Renal cortex interstitium (tissue), 11 donors: ENCODE data around the gene ZBTB11. TPM values are rescaled to one million over a fixed set of nuclear protein-coding genes. Genes with fewer than 3 reads are reported as not detected.
"Not testable (repeated sequence)": the region's sequence is repeated elsewhere in the genome, so short reads cannot be mapped to it uniquely, and the experiment has no call there.

ENCODE experiments used
- DNase-seq, 11 donors: peaks; one replicate each; pipeline ENCODE4 v3.0.0-alpha.2; 2013; ENCODE audit warnings: low read depth in 9 of 11, low spot score in 4 of 11; ENCODE audit errors: extremely low read depth in 1 of 11
- polyA plus RNA-seq, 3 donors: library from polyadenylated mRNA; unstranded; fragments of 120-200 nt; gene quantifications; one replicate each; pipeline ENCODE4 v1.2.1, GENCODE V29; 2013; ENCODE audit not compliant: insufficient read length in 3 of 3

ZBTB11 gene
- polyA plus RNA-seq, 3 donors, result 20.5 to 24.0 (median 22.7) TPM

DNA sequence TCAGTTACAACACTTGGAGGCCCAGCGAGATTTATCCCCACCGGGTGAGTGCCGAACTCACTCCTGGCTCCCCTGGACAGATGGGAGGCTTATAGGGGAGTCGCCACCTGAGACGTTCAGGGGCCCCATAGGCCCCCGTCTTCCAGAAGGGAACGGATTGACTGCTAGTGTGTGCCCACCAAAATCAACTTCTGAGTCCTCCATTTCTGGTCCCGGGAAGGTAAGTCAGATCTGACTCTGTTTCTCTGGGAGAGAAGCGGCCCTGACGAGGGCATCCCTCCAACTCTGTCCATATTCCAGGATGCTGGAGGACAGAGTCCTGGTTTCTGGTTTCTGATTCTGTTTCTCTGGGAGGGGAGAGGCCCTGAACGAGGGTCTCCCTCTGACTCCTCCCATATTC, 44.3 kb downstream of the ZBTB11 start:
- DNase-seq, result no peak

DNA sequence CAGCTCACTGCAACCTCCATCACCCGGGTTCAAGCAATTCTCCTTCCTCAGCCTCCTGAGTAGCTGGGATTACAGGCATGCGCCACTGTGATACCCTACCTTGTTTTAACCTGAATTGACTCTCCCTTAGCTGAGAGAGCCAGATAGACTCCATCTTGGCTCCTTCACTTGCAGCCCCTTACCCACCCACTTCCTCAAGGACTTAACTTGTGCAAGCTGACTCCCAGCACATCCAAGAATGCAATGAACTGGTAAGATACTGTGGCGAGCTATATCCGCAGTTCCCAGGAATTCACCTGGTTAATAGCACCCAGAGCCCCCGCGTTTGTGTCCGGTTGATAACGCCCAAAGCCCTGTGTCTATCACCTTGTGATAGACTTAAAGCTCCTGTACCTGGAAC, 45.0 kb downstream of the ZBTB11 start:
- DNase-seq, result not testable (repeated sequence)

DNA sequence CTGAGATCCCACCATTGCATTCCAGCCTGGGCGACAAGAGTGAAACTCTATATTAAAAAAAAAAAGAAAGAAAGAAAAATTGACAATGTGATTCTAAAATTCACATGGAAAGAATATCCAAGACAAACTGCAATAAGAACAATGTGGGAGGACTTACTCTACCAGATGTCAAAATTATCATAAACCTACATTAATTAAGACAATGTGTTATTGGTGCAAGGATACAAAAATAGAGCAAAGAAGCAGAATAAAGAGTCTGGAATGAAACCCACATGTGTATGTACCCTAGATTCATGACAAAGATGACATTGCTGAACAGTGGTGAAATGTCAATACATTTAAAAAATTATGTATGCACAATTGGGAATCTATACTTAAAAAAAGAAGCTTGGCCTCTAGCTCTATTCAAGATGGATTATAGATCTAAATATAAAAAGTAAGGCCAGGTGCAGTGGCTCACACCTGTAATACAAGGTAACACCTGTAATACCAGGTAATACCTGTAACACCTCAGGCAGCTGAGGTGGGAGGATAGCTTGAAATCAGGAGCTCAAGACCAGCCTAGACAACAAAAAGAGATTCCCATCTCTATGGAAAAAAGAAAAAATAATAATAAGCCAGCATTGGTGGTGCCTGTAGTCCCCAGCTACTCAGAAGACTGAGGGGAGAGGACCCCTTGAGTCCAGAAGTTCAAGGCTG, 45.7 kb downstream of the ZBTB11 start:
- no peak for DNase-seq

DNA sequence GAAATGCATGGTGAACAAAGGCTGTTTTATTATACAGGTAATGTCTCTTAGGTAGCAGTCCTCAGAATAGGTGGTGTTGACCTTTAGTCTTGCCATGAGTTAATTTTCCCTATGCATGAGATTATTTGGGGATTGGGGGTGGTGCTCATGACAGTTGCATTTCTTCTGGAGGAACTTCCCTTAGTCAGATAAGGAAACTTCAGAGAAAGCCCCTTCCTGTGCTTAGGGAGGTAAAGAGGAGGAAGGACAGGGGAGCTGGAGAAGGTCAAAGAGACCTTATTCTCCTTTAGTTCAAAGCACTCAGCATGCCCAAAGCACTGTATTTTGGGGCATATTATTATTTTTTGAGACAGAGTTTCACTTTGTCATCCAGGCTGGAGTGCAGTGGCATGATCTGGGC, 47.7 kb downstream of the ZBTB11 start:
- no peak for DNase-seq

DNA sequence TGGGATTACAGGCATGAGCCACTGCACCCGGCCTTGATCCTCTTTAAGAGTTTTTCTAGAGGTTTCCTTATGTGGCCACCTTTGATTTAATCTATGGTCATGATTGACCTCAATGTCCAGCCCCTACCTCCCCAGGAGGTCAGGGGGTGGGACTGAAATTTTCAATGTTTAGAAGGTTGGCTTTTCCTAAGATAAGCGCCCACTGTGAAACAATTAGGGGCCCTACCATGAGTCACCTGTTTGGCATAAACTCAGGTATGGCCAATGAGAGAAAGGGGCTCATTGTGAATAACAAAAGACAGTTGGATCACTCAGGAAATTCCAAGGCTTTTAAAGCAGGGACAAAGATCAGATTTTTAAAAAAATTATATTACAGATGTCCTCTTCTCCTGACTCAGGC, 51.1 kb downstream of the ZBTB11 start:
- no peak for DNase-seq

DNA sequence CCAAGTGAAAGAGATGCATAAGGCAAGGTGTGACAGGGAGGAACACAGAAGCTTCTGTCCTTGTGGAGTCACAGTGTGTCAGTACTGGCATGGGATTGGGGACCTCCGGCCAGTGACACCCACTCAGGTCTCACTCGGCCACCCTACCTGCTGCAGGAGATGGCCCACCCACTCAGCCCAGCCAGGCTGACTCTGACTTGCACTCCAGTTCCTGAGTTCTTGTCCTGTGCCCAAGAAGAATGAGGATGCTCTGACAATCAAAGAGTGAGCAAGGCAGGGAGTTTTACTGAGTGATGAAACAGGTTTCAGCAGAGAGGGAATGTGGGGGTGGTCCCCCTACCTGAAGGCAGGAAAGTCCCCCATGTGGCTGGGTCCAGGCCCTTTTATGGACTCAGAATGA, 52.1 kb downstream of the ZBTB11 start:
- no peak for DNase-seq

DNA sequence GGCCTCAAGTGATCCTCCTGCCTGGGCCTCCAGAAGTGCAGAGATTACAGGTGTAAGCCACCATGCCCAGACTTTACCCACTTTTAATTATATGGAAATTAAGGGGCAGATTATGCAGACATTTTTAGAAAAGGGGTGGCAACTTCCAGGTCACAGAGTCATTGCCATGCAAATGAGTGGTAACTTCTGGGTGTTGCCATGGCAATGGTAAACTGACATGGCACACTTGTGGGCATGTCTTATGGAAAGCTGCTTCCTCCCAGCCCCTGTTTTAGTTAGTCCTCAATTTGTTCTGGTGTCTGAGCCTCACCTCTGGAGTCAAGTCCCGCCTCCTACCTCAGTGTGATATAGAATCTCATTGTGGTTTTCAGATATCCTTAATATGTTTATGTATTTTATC, 53.3 kb downstream of the ZBTB11 start:
- DNase-seq, result no peak

DNA sequence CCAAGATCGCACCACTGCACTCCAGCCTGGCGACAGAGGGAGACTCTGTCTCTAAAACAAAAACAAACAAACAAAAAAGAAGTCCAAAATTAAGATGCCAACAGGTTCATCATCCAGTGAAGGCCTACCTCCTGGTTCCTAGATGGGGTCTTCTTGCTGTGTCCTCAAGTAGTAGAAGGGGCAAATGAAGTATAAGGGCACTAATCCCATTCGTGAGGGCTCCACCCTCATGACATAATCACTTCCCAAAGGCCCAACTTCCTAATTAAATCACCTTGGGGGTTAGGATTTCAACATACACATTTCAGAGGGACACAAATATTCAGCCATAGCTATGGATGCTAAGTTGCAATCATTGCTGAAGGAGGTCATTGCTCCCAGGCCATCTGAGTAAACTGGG, 57.2 kb downstream of the ZBTB11 start:
- no peak for DNase-seq

DNA sequence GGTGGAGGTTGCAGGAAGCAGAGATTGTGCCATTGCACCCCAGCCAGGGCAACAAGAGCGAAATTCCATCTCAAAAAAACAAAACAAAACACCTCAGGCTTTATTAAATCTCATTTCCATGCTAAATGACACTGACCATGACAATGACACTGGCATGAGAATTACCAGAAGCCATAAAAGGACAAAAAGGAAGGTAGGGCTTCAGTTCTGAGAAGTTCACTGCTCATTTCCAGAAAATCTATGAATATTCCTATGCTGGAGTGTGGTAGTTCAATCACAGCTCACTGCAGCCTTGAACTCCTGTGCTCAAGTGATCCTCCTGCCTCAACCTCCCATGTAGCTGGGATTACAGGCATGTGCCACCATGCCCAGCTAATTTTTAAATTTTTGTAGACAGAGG, 58.2 kb downstream of the ZBTB11 start:
- DNase-seq, result no peak

DNA sequence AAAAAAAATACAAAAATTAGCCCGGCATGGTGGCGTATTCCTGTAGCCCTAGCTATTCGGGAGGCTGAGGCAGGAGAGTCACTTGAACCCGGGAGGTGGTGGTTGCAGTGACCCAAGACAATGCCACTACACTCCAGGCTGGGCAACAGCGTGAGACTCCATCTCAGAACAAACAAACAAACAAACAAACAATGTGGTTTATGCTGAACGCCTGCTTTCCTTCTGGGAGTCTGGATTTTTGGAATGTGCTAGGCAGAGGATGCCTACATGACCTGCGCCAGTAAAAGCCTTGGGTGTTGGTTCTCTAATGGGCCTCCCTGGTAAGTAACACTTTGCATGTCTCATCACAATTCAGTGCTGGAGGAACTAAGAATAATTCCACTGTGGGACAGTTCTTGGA, 59.5 kb downstream of the ZBTB11 start:
- DNase-seq, result no peak

DNA sequence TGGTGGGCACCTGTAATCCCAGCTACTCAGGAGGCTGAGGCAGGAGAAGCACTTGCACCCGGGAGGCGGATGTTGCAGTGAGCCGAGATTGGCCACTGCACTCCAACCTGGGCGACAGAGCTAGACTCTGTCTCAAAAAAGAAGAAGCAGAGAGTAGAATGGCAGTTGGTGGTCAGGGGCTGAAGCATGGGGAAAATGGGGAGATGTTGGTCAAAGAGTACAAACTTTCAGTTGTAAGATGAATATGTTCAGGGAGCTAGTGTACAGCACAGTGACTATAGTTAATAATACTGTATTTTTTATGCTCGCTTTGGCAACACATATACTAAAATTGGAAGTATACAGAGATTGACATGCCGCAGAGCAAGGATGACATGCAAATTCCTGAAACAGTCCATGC, 61.4 kb downstream of the ZBTB11 start:
- no peak for DNase-seq

DNA sequence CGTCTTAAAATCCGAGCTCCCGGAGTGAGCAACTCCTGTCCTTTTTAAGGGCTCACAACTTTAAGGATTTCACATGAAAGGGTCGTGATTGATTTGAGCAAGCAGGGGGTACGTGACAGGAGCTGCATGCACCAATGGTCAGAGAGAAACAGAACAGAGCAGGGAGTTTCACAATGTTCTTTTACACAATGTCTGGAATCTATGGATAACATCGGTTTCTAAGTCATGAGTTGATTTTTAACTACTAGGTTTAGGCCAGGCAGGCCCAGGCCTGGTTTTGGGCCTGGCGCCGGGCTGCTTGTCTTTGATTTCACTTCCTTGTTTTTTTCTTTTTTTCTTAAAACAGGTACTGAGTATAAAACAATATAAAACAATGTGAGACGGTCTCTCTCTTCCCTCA, 63.9 kb downstream of the ZBTB11 start:
- not testable (repeated sequence) for DNase-seq

DNA sequence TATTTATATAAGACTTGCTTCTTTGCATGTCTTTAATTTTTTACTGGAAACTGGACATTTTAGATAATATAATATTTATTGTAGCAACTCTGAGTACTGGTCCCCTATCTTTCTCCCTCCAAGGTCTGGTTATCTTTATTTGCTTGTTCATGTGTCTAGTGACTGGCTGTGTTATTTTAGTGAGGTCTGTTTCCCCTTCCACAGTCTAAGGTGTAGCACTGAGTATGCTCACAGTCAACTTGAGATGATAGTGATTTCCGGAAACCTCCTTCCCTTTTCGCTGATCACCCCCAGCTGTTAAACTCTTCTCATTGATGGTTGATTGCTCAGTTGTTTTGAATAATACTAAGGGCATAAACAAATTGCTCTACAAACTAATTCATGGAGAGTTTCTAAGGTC, 65.9 kb downstream of the ZBTB11 start:
- no peak for DNase-seq

DNA sequence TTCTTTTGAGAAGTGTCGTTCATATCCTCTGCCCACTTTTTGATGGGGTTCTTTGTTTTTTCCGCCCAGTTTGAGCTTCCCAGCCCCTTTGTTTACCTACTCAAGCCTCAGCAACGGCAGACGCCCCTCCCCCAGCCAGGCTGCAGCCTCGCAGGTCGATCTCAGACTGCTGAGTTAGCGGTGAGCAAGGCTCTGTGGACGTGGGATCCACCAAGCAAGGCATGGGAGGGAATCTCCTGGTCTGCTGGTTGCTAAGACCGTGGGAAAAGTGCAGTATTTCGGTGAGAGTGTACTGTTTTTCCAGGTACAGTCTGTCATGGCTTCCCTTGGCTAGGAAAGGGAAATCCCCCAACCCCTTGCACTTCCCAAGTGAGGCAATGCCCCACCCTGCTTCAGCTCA, 71.5 kb downstream of the ZBTB11 start:
- not testable (repeated sequence) for DNase-seq

DNA sequence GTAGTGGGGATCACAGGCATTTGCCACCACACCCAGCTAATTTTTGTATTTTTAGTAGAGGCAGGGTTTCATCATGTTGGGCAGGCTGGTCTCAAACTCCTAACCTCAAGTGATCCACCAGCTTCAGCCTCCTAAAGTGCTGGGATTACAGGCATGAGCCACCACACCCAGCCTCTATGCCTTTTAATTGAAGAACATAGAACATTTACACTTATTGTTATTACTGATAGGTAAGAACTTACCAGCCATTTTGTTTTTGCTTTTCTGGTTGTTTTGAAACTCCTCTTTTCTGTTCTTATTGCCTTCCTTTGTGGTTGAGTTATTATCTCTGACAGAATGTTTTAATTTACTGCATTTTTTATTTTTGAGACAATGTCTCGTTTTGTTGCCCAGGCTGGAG, 73.7 kb downstream of the ZBTB11 start:
- DNase-seq, result no peak

DNA sequence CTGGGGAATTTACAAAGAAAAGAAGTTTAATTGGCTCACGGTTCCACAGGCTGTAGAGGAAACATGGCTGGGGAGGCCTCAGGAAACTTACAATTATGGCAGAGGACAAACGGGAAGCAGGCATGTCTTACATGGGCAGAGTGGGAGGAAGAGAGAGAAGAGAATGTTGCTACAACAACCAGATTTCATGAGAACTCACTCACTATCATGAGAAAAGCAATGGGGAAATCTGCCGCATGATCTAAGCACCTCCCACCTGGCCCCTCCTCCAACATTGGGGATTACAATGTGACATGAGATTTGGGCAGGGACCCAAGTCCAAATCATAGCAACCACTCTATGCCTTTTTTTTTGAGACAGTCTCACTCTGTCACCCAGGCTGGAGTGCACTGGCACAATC, 74.2 kb downstream of the ZBTB11 start:
- no peak for DNase-seq

Other genes starting within 250 kb of the ZBTB11 start
- 10 to 100 TPM; 59.9 to 91.6 (median 74.3) TPM for gene SENP7, start 163.9 kb downstream of the ZBTB11 start, polyA plus RNA-seq
- gene TRMT10C, start 115.3 kb downstream of the ZBTB11 start, polyA plus RNA-seq, result 10 to 100 TPM; 30.3 to 39.4 (median 32.7) TPM
- 100 to 1,000 TPM; 197 to 242 (median 212) TPM for gene PCNP, start 103.0 kb downstream of the ZBTB11 start, polyA plus RNA-seq
- gene RPL24, start 9.6 kb upstream of the ZBTB11 start, polyA plus RNA-seq, result 1,000 to 10,000 TPM; 1,426 to 1,723 (median 1,604) TPM
- 10 to 100 TPM; 14.7 to 16.6 (median 14.8) TPM for gene CEP97, start 47.5 kb upstream of the ZBTB11 start, polyA plus RNA-seq
- 1 to 10 TPM; 5.4 to 9.1 (median 6.7) TPM for gene NXPE3, start 102.1 kb upstream of the ZBTB11 start, polyA plus RNA-seq
- gene NFKBIZ, start 172.4 kb upstream of the ZBTB11 start, polyA plus RNA-seq, result 10 to 100 TPM in 2 of 3 donors, 1 to 10 TPM in 1; 6.2 to 18.6 (median 15.9) TPM